HG03175 (cell line): ENCODE data around the gene ING3.

ENCODE experiments used
- ATAC-seq: cut with Tn5 transposase; IDR thresholded peaks from one replicate; pipeline ENCODE4 v1.9.1; 2021; ENCODE audit warnings: mild to moderate bottlenecking, moderate library complexity; ENCODE audit not compliant: unreplicated experiment

Gene ING3

GRCh38 chr7:120988591-120989256 is 38.1 kb downstream of the ING3 start, which contains the start of gene CPED1:
TSS of gene CPED1 (plus strand) at chr7:120988711. CDS start at chr7:120989622, 911 bp downstream.
- peak; percentile 45 for ATAC-seq

GRCh38 chr7:120989257-120990220 is 39.0 kb downstream of the ING3 start:
- ATAC-seq, result no peak

GRCh38 chr7:120990468-120991118 is 40.0 kb downstream of the ING3 start:
- peak; percentile 12 for ATAC-seq

GRCh38 chr7:120991161-120991560 is 40.6 kb downstream of the ING3 start:
- peak; percentile 32 for ATAC-seq

- no peak for ATAC-seq
Observed at GRCh38 chr7:120991581-120991980, 41.0 kb downstream of the ING3 start.

- ATAC-seq, result no peak
Observed at GRCh38 chr7:120992272-120992964, 41.8 kb downstream of the ING3 start.

GRCh38 chr7:120992965-120993494 is 42.5 kb downstream of the ING3 start:
- ATAC-seq, result no peak

GRCh38 chr7:120993553-120994191 is 43.1 kb downstream of the ING3 start:
- ATAC-seq, result no peak

GRCh38 chr7:120994512-120995410 is 44.2 kb downstream of the ING3 start:
- no peak for ATAC-seq

GRCh38 chr7:120995654-120996053 is 45.1 kb downstream of the ING3 start:
- no peak for ATAC-seq

GRCh38 chr7:120996333-120996987 is 45.9 kb downstream of the ING3 start:
- peak; percentile 76 for ATAC-seq

- peak; percentile 39 for ATAC-seq
Observed at GRCh38 chr7:120996988-120997345, 46.4 kb downstream of the ING3 start.

GRCh38 chr7:120997882-120998474 is 47.4 kb downstream of the ING3 start:
- no peak for ATAC-seq

- no peak for ATAC-seq
Observed at GRCh38 chr7:120998520-120998919, 47.9 kb downstream of the ING3 start.

- ATAC-seq, result no peak
Observed at GRCh38 chr7:120998996-120999565, 48.5 kb downstream of the ING3 start.

GRCh38 chr7:121000081-121000983 is 49.8 kb downstream of the ING3 start:
- ATAC-seq, result no peak
